Fibroblast of skin of left quadriceps (primary cell): ENCODE data around the gene UGT2B28.
"Not testable (repeated sequence)": the region's sequence is repeated elsewhere in the genome, so short reads cannot be mapped to it uniquely, and the experiment has no call there.

ENCODE experiments used
- DNase-seq, 2 experiments: peaks; one replicate each; pipeline ENCODE4 v3.0.0-alpha.2; 2013; ENCODE audit warnings: low read depth in 2 of 2

The UGT2B28 gene

DNA sequence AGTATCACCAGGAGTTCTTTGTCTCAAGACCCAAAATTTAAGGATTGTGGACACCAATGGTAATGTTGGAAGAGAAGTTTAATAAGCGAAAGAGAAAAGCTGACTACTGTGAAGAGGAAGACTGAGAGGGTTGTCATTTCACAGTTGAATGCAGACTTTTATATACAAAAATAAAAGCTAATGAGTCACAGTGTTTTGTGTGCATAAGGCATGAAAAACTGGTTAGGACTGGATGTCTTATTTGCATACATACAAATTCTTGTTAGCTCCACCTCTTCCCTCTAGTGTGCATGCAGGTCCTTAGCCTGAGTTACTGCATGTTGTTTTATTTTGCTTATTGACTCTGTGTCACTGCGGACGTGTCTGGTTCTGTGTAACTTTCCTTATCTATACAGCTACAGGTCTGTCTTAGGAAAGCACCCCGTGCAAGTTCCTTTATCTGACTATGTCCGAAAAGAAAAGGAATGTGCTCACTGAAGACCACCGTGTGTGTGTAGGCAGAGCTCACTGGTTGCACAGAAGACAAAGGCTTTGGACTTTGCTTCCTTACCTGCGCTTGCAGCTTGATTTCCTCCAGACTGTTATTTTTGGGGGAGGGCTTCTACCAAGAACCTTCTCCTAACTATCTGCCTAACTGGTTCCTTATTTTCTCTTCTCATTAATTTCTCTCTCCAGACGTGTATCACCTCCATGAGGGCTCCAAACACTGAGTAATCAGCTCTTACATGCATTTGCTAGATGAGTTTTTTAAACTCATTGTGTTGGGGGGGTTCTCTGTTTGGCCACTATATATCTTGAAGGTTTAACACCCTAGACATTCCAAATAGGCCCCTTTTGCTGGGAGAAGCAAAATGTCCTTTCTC, 63.5 kb downstream of the UGT2B28 start:
- not testable (repeated sequence) for DNase-seq
